HCT116 (cell line): Measurements from ENCODE around the gene B3GALT5.

ENCODE experiments used
- CEBPB ChIP-seq: IDR thresholded peaks from 2 replicates; pipeline ENCODE4 v1.6.1; 2012; ENCODE audit warnings: low read depth
- EZH2 ChIP-seq: fragments of 200-600 bp; sonication (generic); IDR thresholded peaks from 2 replicates; pipeline ENCODE4 v1.6.1; 2017; ENCODE audit warnings: antibody characterized with exemption, mixed run types
- EZH2phosphoT487 ChIP-seq: fragments of 200-600 bp; IDR thresholded peaks from 2 replicates; pipeline ENCODE4 v1.6.1; 2018; ENCODE audit warnings: antibody characterized with exemption, borderline replicate concordance
- JUND ChIP-seq: IDR thresholded peaks from 2 replicates; pipeline ENCODE4 v1.6.1; 2012
- MAX ChIP-seq: IDR thresholded peaks from 2 replicates; pipeline ENCODE4 v1.6.1; 2012
- POLR2A ChIP-seq: IDR thresholded peaks from 2 replicates; pipeline ENCODE4 v1.7.0; 2011; ENCODE audit warnings: borderline replicate concordance; ENCODE audit not compliant: insufficient read depth, insufficient read length; ENCODE audit errors: extremely low read depth
- RAD21 ChIP-seq: IDR thresholded peaks from 2 replicates; pipeline ENCODE4 v1.6.1; 2012; ENCODE audit warnings: low read depth, mild to moderate bottlenecking
- SRF ChIP-seq: IDR thresholded peaks from 2 replicates; pipeline ENCODE4 v1.6.1; 2012; ENCODE audit warnings: low read depth
- YY1 ChIP-seq: IDR thresholded peaks from 2 replicates; pipeline ENCODE4 v1.6.1; 2011; ENCODE audit warnings: low read length, low read depth, moderate library complexity, mild to moderate bottlenecking; ENCODE audit not compliant: insufficient replicate concordance; ENCODE audit errors: extremely low read depth
- ZBTB33 ChIP-seq: IDR thresholded peaks from 2 replicates; pipeline ENCODE4 v1.6.1; 2011; ENCODE audit warnings: mild to moderate bottlenecking, low read length, moderate library complexity; ENCODE audit not compliant: insufficient replicate concordance; ENCODE audit errors: extremely low read depth
- ZFX ChIP-seq: fragments of 450-650 bp; IDR thresholded peaks from 2 replicates; pipeline ENCODE4 v1.6.1; 2017
- ZNF274 ChIP-seq: fragments of 200-500 bp; sonication (Bioruptor generic); IDR thresholded peaks from 2 replicates; pipeline ENCODE4 v1.6.1; 2014; ENCODE audit warnings: mild to moderate bottlenecking, low read depth, low read length, inconsistent platforms
- TF ChIP-seq, protein P1 (sequence below), 3 experiments: fragments of 200-600 bp in 1 of 3; sonication (generic) in 1 of 3; IDR thresholded peaks in 2 of 3; conservative IDR thresholded peaks in 1 of 3; 2 replicates each; pipeline ENCODE4 v1.5.1; 2012 to 2017; ENCODE audit warnings: low read depth in 2 of 3, low read length in 2 of 3, antibody characterized with exemption in 1 of 3, borderline replicate concordance in 1 of 3, control low read depth in 1 of 3, mild to moderate bottlenecking in 1 of 3, mixed read lengths in 1 of 3, mixed run types in 1 of 3, moderate library complexity in 1 of 3; ENCODE audit not compliant: insufficient read depth in 1 of 3
- TF ChIP-seq, protein P2 (sequence below): IDR thresholded peaks from 2 replicates; pipeline ENCODE4 v1.6.1; 2012

DNA sequence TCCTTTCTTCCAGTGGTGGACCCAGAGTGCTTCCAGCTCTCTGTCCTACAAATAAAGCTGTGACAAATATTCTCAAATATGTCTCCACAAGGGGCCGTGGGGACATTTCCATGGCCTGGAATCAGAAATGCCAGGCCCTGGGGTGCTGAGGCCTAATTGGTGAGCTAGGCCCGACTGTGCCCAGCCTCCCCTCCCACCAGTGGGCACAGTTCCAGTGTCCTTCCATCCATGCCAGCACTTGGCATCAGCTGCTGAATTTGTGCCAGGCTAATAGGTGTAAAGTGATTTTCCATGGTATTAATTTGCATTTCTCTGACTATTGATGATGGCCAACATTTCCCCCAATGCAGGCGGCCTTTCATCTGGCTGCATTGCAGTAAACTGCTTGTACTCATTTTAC, 48.5 kb upstream of the B3GALT5 start:
- TF ChIP-seq POLR2A (no peak), ZBTB33 (no peak), EZH2 (no peak), JUND (no peak), MAX (no peak), ZNF274 (no peak), ZFX (no peak), EZH2phosphoT487 (no peak), CEBPB (no peak), SRF (no peak), RAD21 (no peak), YY1 (no peak)
- TF ChIP-seq, protein P1, sequence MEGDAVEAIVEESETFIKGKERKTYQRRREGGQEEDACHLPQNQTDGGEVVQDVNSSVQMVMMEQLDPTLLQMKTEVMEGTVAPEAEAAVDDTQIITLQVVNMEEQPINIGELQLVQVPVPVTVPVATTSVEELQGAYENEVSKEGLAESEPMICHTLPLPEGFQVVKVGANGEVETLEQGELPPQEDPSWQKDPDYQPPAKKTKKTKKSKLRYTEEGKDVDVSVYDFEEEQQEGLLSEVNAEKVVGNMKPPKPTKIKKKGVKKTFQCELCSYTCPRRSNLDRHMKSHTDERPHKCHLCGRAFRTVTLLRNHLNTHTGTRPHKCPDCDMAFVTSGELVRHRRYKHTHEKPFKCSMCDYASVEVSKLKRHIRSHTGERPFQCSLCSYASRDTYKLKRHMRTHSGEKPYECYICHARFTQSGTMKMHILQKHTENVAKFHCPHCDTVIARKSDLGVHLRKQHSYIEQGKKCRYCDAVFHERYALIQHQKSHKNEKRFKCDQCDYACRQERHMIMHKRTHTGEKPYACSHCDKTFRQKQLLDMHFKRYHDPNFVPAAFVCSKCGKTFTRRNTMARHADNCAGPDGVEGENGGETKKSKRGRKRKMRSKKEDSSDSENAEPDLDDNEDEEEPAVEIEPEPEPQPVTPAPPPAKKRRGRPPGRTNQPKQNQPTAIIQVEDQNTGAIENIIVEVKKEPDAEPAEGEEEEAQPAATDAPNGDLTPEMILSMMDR (IDR thresholded peaks at IDR 0.05 in 2 of 3, conservative IDR thresholded peaks at IDR 0.05 in 1 of 3; ENCODE audit: borderline replicate concordance in 1 of 3, insufficient read depth in 1 of 3, low read depth in 2 of 3, low read length in 2 of 3) = no peak
- TF ChIP-seq, protein P2, sequence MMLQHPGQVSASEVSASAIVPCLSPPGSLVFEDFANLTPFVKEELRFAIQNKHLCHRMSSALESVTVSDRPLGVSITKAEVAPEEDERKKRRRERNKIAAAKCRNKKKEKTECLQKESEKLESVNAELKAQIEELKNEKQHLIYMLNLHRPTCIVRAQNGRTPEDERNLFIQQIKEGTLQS = no peak
